ENCODE results near the gene CR1L. TPM values are rescaled to one million over a fixed set of nuclear protein-coding genes. Genes with fewer than 3 reads are reported as not detected.

CR1L gene
- total RNA-seq, 4 donors from 2014 or later, result not detected

GRCh38 chr1:207751790-207752455, 107.0 kb downstream of the CR1L start, which contains the start of gene CD46:
CD46 (plus strand) TSS chr1:207752054; CDS start chr1:207752213, 159 bp downstream.
- H3K27me3 ChIP-seq, result no peaks in the 10 kb centered on the region
- intact Hi-C loops (cut with DNase I; ENCODE audit: low total_unique reads), result loop anchor here (2.0 to 5.0 kb wide), 3 partner anchors 39 to 210 kb away; no protein-coding TSS in a partner anchor
- in situ Hi-C loops (cut with MboI; ENCODE audit: low sequenced_read_pairs in 4 of 4), result no loop called here
- H3K4me1 ChIP-seq, result peaks cover 47 to 48% of the 10 kb centered on the region in 2 donors
- TF ChIP-seq POLR2A (IDR thresholded peaks at IDR 0.05), result peak; percentile 80 to 91
- peak in 3 of 5 experiments; percentile 10 to 25 (median 13) for TF ChIP-seq CTCF (IDR thresholded peaks at IDR 0.05 in 4 of 5, conservative IDR thresholded peaks at IDR 0.05 in 1 of 5)
- H3K9me3 ChIP-seq, result no peaks in the 10 kb centered on the region
- H3K36me3 ChIP-seq, result no peaks in the 10 kb centered on the region
- ATAC-seq (peak; percentile 90 to 91), DNase-seq (peak; percentile 95 to 96)
- H3K27ac ChIP-seq, result peak within 1 kb of the TSS; percentile 90 to 97 (median 92)
- peak within 1 kb of the TSS; percentile 83 to 98 (median 91) for H3K4me3 ChIP-seq

GRCh38 chr1:207752456-207752998, 107.6 kb downstream of the CR1L start:
- Histone ChIP-seq H3K36me3 (peaks cover 0 to 2% of the 10 kb centered on the region in 2 donors), H3K9me3 (no peaks in the 10 kb centered on the region), H3K27me3 (no peaks in the 10 kb centered on the region), H3K4me3 (peak overlapping the region; percentile 83 to 98 (median 91)), H3K4me1 (peaks cover 47 to 48% of the 10 kb centered on the region in 2 donors), H3K27ac (peak overlapping the region; percentile 90 to 97 (median 92))
- intact Hi-C loops (cut with DNase I; ENCODE audit: low total_unique reads), result loop anchor here (2.0 to 5.0 kb wide), 2 partner anchors 38 to 210 kb away; no protein-coding TSS in a partner anchor
- ATAC-seq (peak; percentile 25 to 35), DNase-seq (peak; percentile 31 to 40)
- in situ Hi-C loops (cut with MboI; ENCODE audit: low sequenced_read_pairs in 4 of 4), result no loop called here
- no peak for TF ChIP-seq POLR2A (IDR thresholded peaks at IDR 0.05)
- TF ChIP-seq CTCF (IDR thresholded peaks at IDR 0.05 in 4 of 5, conservative IDR thresholded peaks at IDR 0.05 in 1 of 5), result no peak

GRCh38 chr1:207753611-207754010, 108.7 kb downstream of the CR1L start:
- peaks cover 0 to 6% of the 10 kb centered on the region in 2 donors for H3K36me3 ChIP-seq
- no peak for DNase-seq
- no peak for ATAC-seq
- H3K27ac ChIP-seq, result no peak overlapping the region
- peaks cover 47 to 48% of the 10 kb centered on the region in 2 donors for H3K4me1 ChIP-seq
- H3K27me3 ChIP-seq, result no peaks in the 10 kb centered on the region
- TF ChIP-seq CTCF (IDR thresholded peaks at IDR 0.05 in 4 of 5, conservative IDR thresholded peaks at IDR 0.05 in 1 of 5), result no peak
- TF ChIP-seq POLR2A (IDR thresholded peaks at IDR 0.05), result no peak
- H3K9me3 ChIP-seq, result no peaks in the 10 kb centered on the region
- in situ Hi-C loops (cut with MboI; ENCODE audit: low sequenced_read_pairs in 4 of 4), result no loop called here
- peak overlapping the region in 3 of 4 donors; percentile 87 to 98 (median 95) for H3K4me3 ChIP-seq
- intact Hi-C loops (cut with DNase I; ENCODE audit: low total_unique reads), result loop anchor here (2.0 to 5.0 kb wide), 2 partner anchors 37 to 209 kb away; no protein-coding TSS in a partner anchor

- H3K4me3 ChIP-seq, result peak overlapping the region in 1 of 4 donors; percentile 95
- ATAC-seq (no peak), DNase-seq (no peak)
- H3K36me3 ChIP-seq, result peaks cover 0 to 10% of the 10 kb centered on the region in 2 donors
- intact Hi-C loops (cut with DNase I; ENCODE audit: low total_unique reads), result loop anchor here (5.0 kb wide), 1 partner anchor 208 kb away; no protein-coding TSS in a partner anchor
- TF ChIP-seq POLR2A (IDR thresholded peaks at IDR 0.05) (no peak), CTCF (IDR thresholded peaks at IDR 0.05 in 4 of 5, conservative IDR thresholded peaks at IDR 0.05 in 1 of 5) (no peak)
- H3K27ac ChIP-seq, result no peak overlapping the region
- no peaks in the 10 kb centered on the region for H3K27me3 ChIP-seq
- peaks cover 47 to 48% of the 10 kb centered on the region in 2 donors for H3K4me1 ChIP-seq
- in situ Hi-C loops (cut with MboI; ENCODE audit: low sequenced_read_pairs in 4 of 4), result no loop called here
- H3K9me3 ChIP-seq, result no peaks in the 10 kb centered on the region
These were observed 109.1 kb downstream of the CR1L start for GRCh38 chr1:207754011-207754410.

All from gastrocnemius medialis (tissue), 4 donors.